Measurements from ENCODE around the gene CCT6B. TPM values are rescaled to one million over a fixed set of nuclear protein-coding genes. Genes with fewer than 3 reads are reported as not detected.
"Not testable (repeated sequence)": the region's sequence is repeated elsewhere in the genome, so short reads cannot be mapped to it uniquely, and the experiment has no call there.

Gene CCT6B
- total RNA-seq, 2 donors from 2014 or later = 0.89 to 1.8 TPM

DNA sequence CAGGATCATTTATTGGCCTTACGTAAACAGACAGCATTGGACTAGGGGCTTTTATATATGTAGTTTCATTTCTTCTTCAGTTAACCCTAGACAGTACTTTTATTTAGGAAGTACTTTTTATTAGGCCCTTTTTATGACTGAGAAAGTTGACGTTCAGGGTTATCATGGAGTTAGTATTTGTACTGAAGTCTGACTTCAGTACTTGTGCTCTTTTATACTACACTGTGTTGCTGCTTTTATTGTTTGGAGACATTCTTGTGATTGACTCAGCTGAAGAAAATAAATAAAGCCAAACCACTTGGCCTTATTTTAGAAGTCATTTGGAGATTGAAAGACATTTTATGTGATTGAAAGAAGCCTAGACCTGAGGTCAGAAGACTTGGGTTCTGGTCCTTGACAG is 26.0 kb upstream of the CCT6B start:
- ATAC-seq = peak; percentile 62
- no peak for DNase-seq
- intact Hi-C loops (cut with DNase I, micrococcal nuclease) = no loop called here

DNA sequence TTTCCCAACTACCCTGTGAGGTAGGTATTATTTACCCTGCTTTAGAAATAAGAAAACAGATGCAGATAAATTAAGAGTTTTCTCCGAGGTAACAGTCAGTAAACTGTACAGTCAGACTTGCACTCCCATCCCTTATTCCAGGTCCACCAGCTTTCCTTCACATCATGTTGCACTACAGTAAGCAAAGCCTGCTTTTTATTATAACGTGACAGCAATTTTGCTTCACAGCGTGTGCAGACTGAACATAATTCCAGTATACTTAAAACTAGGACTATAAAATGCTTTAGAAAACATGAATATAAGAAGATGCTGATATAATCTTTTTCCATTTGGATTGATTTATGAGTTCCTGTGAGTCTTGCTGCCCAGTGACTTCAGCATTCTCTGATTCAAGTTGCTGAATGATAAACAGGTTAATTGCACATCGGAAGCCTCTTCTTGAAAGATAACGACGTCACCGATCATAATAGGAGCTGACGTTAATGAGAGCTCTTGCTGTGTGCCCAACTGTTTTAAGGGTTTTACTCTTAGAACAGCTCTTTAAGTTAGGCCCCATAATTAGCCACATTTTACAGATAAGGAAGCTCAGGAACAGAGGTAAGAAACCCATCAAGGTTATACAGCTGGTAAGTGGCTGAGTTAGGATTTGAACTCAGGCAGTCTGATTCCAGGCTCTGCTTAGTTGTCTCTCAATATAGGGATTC is 20.4 kb upstream of the CCT6B start:
- DNase-seq = no peak
- intact Hi-C loops (cut with DNase I, micrococcal nuclease) = no loop called here
- no peak for ATAC-seq

DNA sequence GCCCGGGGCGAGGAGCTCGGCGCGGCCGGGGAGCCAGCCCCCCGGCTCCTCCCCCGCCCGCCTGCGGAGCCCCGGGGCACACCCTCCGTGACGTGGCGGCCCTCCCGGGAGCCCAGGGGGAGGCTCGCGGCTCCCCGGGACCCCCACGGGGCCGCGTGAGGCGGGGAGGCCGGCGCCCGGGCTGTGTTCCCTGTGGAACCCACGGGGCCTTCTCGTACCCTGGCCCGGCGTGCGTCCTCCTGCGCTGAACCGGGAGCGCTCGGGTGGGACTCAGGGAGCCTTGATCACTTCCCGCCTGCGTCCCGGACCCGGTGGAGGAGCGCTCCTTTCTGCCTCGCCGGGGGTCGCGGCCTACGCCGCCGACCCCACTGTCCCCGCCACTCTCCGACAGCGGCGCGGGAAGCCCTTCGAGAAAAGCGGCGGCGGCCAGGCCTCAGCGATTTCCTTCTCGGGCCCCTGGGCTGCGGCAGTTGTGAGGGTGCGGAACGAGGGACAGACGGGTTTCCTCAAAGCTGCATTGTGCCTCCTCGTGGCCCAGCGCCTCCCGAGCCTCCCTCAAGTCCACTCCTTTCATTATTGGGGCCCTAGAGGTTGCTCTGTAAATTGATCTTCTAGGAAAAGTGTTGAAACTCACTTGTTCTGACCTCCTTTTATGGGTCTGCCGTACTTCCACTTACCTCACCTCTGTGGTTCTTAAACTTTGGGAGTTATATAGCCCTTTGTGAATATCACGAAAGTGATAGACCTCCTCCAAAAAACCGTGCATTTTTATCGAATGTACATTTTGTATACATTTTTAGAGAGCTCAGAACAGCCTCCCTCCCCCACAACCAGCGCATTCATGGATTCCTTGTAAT is 19.6 kb upstream of the CCT6B start:
- DNase-seq (peak; percentile 65 to 79), ATAC-seq (peak; percentile 87)
- intact Hi-C loops (cut with DNase I, micrococcal nuclease) = no loop called here

DNA sequence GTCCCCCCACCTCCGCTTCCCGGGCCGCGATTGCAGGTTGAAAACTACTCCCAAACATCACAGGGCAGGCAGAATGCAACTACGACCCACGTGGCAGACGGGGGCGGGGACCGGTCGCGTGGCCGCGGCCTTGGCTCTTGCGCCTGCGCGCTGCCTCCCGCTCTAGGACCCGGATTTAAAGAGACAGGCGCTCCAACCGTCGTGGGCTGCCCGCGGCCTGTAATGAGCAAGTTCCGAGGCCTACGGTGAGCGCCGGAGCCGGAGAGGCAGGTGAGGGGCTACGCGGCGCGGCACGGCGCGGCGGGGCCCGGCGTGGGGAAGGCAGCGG is 19.1 kb upstream of the CCT6B start, which contains the start of gene LIG3:
LIG3 (plus strand) TSS at position 160 of the 328 bp plus-strand sequence. CDS start 2,494 bp downstream, outside the sequence.
- peak; percentile 94 to 96 for DNase-seq
- peak; percentile 88 for ATAC-seq
- intact Hi-C loops (cut with DNase I, micrococcal nuclease) = no loop called here

DNA sequence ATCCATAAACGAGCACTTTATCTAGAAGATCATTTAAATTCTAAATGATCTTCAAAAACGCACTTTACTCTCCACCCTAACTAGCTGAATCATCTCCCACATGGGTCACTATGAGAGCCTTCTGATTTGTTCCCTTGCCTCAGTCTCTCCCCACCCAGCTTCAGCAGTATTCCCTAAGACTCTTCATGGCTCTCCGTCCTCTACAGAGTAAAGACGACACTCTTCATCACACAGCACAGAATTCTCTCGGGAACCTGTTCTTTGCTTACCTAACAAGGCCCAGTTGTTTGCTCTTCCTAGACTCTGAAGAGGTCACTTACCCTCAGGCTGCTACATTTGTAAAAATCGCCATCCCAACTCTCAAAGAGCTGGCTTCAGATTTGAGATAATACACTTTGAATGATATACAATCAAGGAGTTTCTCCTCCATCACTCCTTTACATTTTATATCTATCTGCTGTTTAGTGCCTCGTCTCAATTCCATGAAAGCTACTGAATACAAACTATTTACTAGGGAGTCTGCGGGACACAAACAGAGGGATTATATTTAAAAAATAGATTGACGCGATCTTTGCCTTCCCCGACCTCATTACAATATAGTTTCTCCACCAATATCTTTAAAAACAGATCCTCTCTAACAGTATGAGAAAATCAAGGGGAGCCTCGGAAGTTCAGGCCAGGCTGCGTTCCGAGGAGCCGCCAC is 18.5 kb upstream of the CCT6B start:
- DNase-seq (no peak), ATAC-seq (no peak)
- intact Hi-C loops (cut with DNase I, micrococcal nuclease) = no loop called here

DNA sequence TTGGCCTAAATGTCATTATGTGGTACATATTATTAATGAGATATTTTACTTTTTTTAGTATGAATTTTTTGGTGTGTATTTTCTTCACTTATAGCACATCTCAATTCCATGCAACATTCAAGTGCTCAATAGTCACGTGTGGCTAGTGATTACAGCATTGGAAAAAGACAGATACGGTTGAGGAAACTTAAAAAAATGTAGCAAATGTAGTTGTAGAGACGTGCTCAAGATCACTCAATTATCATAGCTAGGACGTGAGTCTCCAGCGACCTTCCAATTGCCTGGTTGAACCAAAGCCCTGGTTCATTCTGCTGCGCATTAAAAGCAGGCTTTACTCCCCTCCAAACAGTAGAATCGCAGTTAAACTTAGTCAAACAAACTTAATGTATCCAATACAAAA is 17.9 kb upstream of the CCT6B start:
- no peak for DNase-seq
- intact Hi-C loops (cut with DNase I, micrococcal nuclease) = no loop called here
- ATAC-seq = no peak

DNA sequence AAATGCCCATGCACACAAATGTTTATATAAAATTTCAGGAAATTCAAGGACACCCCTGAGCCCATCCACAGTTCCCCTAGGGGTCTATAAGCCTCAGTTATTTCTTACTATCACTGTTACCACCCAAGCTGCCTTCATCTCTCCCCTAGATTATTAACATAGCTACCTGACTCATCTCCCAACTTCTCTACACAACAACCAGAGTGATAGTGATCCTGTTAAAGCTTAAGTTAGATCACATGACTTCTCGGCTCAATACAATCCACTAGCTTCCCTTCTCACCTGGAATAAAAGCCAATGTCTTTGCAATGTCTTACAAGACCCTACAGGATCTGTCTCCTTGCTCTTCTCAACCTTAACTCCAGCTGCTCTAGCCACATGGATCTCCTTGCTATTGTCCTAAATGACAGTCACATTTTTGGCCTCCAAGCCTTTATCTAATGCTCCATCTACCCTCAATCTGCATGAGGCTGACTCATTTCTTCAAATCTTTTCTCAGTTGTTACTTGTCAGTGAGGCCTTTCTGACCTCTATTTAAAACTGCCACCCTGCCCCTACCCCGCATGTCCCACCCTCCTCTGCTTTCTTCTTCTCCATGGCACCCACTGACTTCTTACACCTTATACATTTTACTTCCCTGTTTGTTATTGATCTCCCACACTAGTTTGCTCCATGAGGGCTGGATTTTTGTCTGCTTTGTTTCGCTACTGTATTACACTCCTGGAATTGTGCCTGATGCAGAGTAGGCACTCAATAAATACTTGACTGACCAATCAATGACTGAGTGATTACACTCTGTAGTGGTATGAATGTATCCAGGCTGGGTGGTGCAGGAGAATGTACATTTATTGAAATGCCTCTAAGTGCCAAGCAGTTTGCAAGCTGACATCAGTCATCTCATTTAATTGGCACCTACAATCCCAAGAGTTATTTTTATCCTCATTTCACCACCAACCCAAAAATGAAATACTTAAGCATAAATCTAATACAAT is 13.8 kb upstream of the CCT6B start:
- ATAC-seq (no peak), DNase-seq (no peak)
- intact Hi-C loops (cut with DNase I, micrococcal nuclease) = no loop called here

DNA sequence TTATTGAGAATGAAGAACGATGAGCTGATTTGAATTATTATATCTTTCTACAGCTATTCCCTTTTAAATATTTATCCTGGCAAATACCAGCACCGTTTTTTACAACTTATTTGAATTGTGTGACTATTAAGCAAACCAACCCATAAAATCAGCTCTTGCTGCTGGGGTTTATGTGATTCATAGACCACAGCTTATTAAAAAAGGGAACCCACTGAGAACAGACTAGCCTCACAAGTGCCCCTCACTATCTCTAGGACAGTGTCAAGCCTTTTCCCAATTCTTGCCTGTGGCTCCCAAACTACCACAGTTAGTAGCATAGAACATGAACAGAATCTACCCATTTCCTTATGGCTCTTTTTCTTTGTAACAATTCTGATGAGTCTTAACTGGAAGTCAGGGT is 12.9 kb upstream of the CCT6B start:
- ATAC-seq (no peak), DNase-seq (no peak)
- intact Hi-C loops (cut with DNase I, micrococcal nuclease) = no loop called here

DNA sequence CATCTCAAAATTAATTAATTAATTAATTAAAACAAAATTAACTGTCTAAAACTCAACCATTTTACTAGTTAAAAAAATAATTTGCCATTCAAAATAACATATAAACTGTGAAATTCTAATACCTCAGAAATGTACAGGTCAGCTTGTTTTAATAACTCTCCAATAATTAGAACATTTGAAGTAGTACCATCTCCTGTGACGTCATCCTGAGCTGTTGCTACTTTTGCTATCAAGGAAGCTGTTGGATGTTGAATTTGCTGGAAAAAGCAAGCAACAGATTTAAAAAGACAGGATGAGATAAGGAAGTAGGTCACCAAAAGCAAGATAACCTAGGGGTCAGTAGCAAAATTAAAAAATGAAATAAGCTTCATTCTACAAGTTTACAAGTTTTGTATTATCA is 2.8 kb downstream of the CCT6B start:
- DNase-seq (no peak), ATAC-seq (no peak)
- intact Hi-C loops (cut with DNase I, micrococcal nuclease) = no loop called here

DNA sequence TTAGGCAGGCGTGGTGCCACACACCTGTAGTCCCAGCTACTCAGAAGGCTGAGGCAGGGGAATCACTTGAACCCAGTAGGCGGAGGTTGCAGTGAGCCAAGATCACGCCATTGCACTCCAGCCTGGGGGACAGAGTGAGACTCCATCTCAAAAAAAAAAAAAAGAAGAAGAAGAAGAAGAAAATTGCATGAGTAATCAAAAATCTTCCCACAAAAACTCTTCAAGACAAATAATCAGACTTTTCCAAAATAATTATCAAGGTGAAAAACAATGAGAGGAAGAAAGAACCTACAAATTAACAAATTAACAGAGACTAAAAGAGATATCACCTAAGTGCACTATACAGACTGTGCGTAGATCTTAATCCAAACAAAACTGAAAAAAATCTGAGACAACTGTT is 10.5 kb downstream of the CCT6B start:
- ATAC-seq; intact Hi-C loops (cut with DNase I, micrococcal nuclease); DNase-seq: not testable (repeated sequence)

DNA sequence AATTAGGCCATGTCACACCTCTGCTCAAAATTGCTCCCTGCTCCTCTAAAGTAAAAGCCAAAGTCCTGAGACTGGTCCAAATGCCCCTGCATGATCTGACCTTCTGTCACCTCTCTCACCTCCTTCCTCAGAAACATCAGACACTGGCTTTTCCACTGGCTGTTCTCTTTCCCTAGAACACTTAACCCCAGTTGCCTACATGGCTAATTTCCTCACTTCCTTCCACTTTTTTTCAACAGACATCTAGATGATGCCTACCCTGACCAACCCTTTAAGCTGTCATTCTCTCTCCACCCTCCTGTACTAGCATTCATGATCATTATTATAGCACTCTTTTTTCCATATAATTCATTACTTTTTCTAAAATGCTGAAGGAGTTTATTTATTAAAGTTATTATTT is 31.0 kb downstream of the CCT6B start:
- ATAC-seq = no peak
- intact Hi-C loops (cut with DNase I, micrococcal nuclease) = no loop called here
- no peak for DNase-seq

DNA sequence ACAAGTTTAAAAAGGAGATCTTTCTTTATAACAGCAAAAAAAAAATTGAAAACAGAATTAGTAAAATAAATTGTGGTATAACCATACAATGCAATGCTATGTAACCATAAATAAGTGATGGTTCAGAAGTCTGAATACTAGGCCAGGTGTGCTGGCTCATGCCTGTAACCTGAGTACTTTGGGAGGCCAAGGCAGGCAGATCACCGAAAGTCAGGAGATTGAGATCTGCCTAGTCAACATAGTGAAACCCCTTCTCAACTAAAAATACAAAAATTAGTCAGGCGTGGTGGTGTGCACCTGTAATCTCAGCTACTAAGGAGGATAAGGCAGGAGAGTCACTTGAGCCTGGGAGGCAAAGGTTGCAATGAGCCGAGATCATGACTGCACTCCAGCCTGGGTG is 34.6 kb downstream of the CCT6B start:
- DNase-seq (no peak), ATAC-seq (no peak)
- intact Hi-C loops (cut with DNase I, micrococcal nuclease) = no loop called here

DNA sequence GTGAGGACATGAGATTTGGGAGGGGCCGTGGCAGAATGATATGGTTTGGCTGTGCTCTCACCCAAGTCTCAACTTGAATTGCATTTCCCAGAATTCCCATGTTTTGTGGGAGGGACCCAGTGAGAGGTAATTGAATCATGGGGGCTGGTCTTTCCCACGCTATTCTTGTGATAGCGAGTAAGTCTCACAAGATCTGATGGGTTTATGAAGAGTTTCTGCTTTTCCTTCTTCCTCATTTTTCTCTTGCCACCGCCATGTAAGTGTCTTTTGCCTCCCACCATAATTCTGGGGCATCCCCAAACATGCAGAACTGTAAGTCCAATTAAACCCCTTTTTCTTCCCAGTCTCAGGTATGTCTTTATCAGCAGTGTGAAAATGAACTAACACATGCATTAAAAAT is 40.6 kb downstream of the CCT6B start:
- ATAC-seq (no peak), DNase-seq (no peak)
- intact Hi-C loops (cut with DNase I, micrococcal nuclease) = no loop called here

DNA sequence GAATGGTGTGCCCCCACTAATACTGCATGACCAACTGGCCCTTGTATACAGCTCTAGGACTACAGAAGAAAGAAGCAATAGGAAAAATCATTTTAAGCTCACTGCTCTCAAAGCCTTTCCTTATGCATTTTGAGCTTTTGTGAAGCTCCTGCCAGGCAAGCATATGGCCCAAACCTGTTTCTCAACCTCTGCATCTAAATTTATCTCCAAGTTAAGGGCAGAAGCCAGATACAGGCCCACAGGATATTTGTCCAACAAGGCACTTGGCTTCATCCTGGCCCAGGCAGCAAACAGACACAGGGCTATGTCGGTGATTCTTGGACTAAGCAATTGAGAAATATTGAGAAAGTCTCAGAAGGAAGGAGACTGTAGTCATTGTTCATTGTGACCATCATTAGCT is 43.9 kb downstream of the CCT6B start:
- intact Hi-C loops (cut with DNase I, micrococcal nuclease) = no loop called here

DNA sequence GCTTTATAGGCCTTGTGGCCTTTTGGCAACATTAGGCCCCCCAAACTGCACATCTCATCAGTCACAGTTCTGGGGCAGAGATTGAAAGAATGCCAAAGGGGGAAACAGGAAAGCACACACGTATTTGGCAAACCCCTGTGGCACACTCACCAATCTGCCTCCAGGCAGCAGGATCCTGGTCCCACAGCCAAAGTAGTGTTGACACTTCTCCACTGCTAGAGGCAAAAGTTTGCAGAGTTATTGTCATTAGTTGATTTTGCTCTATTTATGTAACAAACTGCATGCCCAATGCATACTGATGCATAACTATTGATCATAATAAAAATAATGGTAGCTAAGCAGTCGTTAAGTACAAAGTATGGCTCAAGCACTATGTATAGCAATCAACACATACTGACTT is 45.1 kb downstream of the CCT6B start:
- ATAC-seq = no peak
- intact Hi-C loops (cut with DNase I, micrococcal nuclease) = no loop called here
- no peak for DNase-seq

More for the DNA sequence above, 43.9 kb downstream of the CCT6B start:
- ATAC-seq (no peak), DNase-seq (no peak)

DNA sequence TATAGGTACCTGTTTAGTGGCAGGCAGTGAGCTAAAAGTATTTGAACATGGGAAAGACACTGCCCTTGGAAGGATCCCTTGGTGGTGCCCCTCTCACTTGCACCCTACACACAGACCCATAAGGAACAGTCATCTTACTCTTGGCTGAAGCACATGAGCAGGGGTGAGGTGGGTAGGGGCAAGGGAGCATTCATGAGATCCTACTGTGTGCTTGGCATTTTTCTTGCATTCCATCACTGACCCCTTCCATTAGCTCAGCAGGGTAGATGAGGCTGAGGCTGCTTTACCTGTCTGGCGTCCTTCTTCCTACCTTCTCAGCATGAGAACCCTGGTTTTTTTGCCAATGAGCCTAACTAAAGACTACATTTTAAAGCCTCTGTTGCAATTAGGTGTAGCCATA is 48.3 kb downstream of the CCT6B start:
- intact Hi-C loops (cut with DNase I, micrococcal nuclease) = no loop called here
- DNase-seq (no peak), ATAC-seq (no peak)

DNA sequence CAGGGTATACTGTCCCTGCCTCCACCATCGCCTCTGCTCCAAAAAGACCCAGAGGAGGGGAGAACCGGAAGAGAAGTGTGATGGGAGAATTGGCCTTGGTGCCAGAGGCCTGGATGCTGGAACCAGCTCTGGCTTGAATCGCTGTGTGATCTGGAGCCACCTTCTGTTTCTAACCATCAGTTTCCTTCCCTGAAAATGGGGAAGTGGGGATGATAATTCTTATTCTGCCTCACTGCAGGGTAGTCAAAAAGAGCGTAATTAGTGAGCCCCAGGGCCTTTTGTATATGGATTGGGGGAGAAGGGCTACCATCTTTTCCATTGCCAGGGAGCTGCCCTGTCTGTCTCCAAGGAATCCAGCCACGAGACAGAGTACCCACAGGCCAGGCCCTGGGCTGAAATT is 52.2 kb downstream of the CCT6B start:
- DNase-seq (no peak), ATAC-seq (no peak)
- intact Hi-C loops (cut with DNase I, micrococcal nuclease) = no loop called here

DNA sequence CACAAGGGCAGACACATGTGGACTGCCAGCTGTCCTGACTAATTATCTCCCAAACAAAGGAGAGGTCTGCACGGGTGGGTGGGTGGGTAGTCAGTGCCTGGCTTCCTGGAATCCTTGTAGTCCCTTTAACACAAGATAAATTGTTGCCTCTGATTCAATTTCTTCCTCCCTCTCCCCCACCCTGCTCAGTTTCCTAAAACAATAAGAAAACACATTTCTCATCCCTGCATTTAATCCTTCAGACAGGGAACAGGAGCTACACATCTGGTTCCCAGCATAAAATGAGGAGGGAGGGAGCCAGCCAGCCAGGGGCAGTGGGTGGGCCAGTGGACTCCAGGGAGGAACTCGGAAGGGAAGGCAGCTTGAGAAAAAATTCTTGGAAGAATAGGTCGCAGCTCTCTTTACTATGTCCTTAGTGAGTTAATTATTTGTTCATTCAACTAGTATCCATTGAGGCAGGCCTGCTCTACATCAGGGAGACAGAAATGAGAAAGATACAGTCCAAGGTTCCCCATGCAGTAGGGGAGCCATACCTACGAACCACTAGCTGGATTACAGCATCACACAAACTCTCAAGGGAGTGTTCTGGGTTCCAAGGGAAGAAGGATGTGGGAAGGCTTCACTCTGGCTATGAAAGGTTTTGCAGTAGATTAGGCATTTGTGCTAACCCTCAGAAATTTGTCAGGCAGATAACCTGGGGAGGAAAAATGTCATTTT is 58.3 kb downstream of the CCT6B start:
- ATAC-seq = no peak
- no peak for DNase-seq
- intact Hi-C loops (cut with DNase I, micrococcal nuclease) = no loop called here

Data from left colon (tissue), 2 donors.